Neuronal stem cell (in vitro differentiated cells): ENCODE data around the gene TIAL1.
"Not testable (repeated sequence)": the region's sequence is repeated elsewhere in the genome, so short reads cannot be mapped to it uniquely, and the experiment has no call there.

Experiments
- DNase-seq: peaks from one replicate; pipeline ENCODE4 v3.0.0-alpha.2; 2013; ENCODE audit warnings: low spot score
- H2AFZ ChIP-seq: one replicate; pipeline ENCODE4 v1.6.1; 2013; ENCODE audit warnings: mild to moderate bottlenecking, low read length, inconsistent platforms
- H2AK5ac ChIP-seq: 2 replicates; pipeline ENCODE4 v1.6.1; 2013; ENCODE audit warnings: low read depth, mild to moderate bottlenecking, inconsistent platforms, low read length, moderate library complexity, mixed read lengths
- H2BK120ac ChIP-seq: 2 replicates; pipeline ENCODE4 v1.6.1; 2013; ENCODE audit warnings: low read depth, mild to moderate bottlenecking, inconsistent platforms, low read length, moderate library complexity, mixed read lengths
- H2BK12ac ChIP-seq: one replicate; pipeline ENCODE4 v1.6.1; 2013; ENCODE audit warnings: low read length, inconsistent platforms
- H2BK15ac ChIP-seq: 2 replicates; pipeline ENCODE4 v1.6.1; 2013; ENCODE audit warnings: mild to moderate bottlenecking, low read length, inconsistent platforms, mixed read lengths
- H2BK5ac ChIP-seq: one replicate; pipeline ENCODE4 v1.6.1; 2013; ENCODE audit warnings: inconsistent platforms, mild to moderate bottlenecking, low read length, moderate library complexity
- H3K14ac ChIP-seq: one replicate; pipeline ENCODE4 v1.6.1; 2013; ENCODE audit warnings: low read length, inconsistent platforms
- H3K18ac ChIP-seq: 2 replicates; pipeline ENCODE4 v1.6.1; 2013; ENCODE audit warnings: low read length, inconsistent platforms
- H3K23ac ChIP-seq: 2 replicates; pipeline ENCODE4 v1.6.1; 2013; ENCODE audit warnings: low read depth, mild to moderate bottlenecking, mixed read lengths, low read length, inconsistent platforms; ENCODE audit not compliant: poor library complexity
- H3K27ac ChIP-seq: replicated peaks from 3 replicates; pipeline ENCODE4 v1.5.1; 2013; ENCODE audit warnings: low read length, inconsistent platforms
- H3K27me3 ChIP-seq, 3 experiments: 2 replicates each; pipeline ENCODE4 v1.6.1; 2013; ENCODE audit warnings: low read length in 3 of 3, mild to moderate bottlenecking in 2 of 3, inconsistent platforms in 1 of 3, low read depth in 1 of 3, mixed read lengths in 1 of 3, moderate library complexity in 1 of 3; ENCODE audit not compliant: control insufficient read depth in 3 of 3, insufficient read depth in 3 of 3
- H3K36me3 ChIP-seq, 2 donors: replicated peaks in 1 of 2; 2 replicates each; pipeline ENCODE4 v1.6.1; 2013; ENCODE audit warnings: low read length in 2 of 2; ENCODE audit not compliant: control insufficient read depth in 2 of 2, insufficient read depth in 2 of 2
- H3K4ac ChIP-seq: 2 replicates; pipeline ENCODE4 v1.6.1; 2013; ENCODE audit warnings: inconsistent platforms, mild to moderate bottlenecking, low read length, moderate library complexity
- H3K4me1 ChIP-seq, 2 donors: 1 replicate in 1 of 2; 2 replicates in 1 of 2; pipeline ENCODE4 v1.6.1; 2013; ENCODE audit warnings: low read length in 2 of 2, low read depth in 1 of 2; ENCODE audit not compliant: control insufficient read depth in 2 of 2, insufficient read depth in 1 of 2
- H3K4me2 ChIP-seq: one replicate; pipeline ENCODE4 v1.6.1; 2013; ENCODE audit warnings: mild to moderate bottlenecking, low read length, inconsistent platforms; ENCODE audit not compliant: insufficient read depth, poor library complexity, severe bottlenecking
- H3K4me3 ChIP-seq, 2 donors: 2 replicates each; pipeline ENCODE4 v1.5.1; 2013; ENCODE audit warnings: low read length in 2 of 2, mild to moderate bottlenecking in 2 of 2, inconsistent platforms in 1 of 2, moderate library complexity in 1 of 2
- H3K79me1 ChIP-seq: one replicate; pipeline ENCODE4 v1.6.1; 2013; ENCODE audit warnings: low read depth, mild to moderate bottlenecking, inconsistent platforms, low read length, moderate library complexity
- H3K9ac ChIP-seq: one replicate; pipeline ENCODE4 v1.6.1; 2013; ENCODE audit warnings: mild to moderate bottlenecking, low read depth, low read length, inconsistent platforms; ENCODE audit not compliant: poor library complexity
- H3K9me3 ChIP-seq, 2 donors: replicated peaks in 1 of 2; 2 replicates each; pipeline versions ENCODE3 to v1.6.1; 2013; ENCODE audit warnings: low read length in 2 of 2, mild to moderate bottlenecking in 2 of 2, inconsistent platforms in 1 of 2, low read depth in 1 of 2, mixed read lengths in 1 of 2, moderate library complexity in 1 of 2; ENCODE audit not compliant: control insufficient read depth in 2 of 2, insufficient read depth in 1 of 2
- H4K8ac ChIP-seq: one replicate; pipeline ENCODE4 v1.6.1; 2013; ENCODE audit warnings: low read depth, mild to moderate bottlenecking, inconsistent platforms, low read length, moderate library complexity
- H4K91ac ChIP-seq: one replicate; pipeline ENCODE4 v1.6.1; 2013; ENCODE audit warnings: low read length, low read depth, mild to moderate bottlenecking, inconsistent platforms; ENCODE audit not compliant: poor library complexity
- WGBS, 2 donors: extraction: QIAGEN DNeasy Blood & Tissue Kit; methylation state at CpG; one replicate each; pipeline ENCODE4 v1.1.7; 2013; ENCODE audit warnings: missing lambda C conversion rate in 2 of 2, mixed read lengths in 1 of 2; ENCODE audit not compliant: insufficient read length in 2 of 2, insufficient replicate concordance in 1 of 2; ENCODE audit errors: extremely low coverage in 2 of 2; 5-methylcytosine and 5-hydroxymethylcytosine counted together

The TIAL1 gene

GRCh38 chr10:119528663-119529237 lies 68.0 kb downstream of the TIAL1 start:
- not testable (repeated sequence) for H2BK15ac ChIP-seq, H2BK120ac ChIP-seq, H3K27ac ChIP-seq, H2BK12ac ChIP-seq, H3K4me1 ChIP-seq, H3K4ac ChIP-seq, H3K23ac ChIP-seq, H3K9ac ChIP-seq, H3K18ac ChIP-seq, H3K36me3 ChIP-seq, H2AFZ ChIP-seq, H2BK5ac ChIP-seq, H2AK5ac ChIP-seq, H3K79me1 ChIP-seq, H4K91ac ChIP-seq, H3K9me3 ChIP-seq, H3K4me3 ChIP-seq, H4K8ac ChIP-seq, DNase-seq, H3K4me2 ChIP-seq, H3K14ac ChIP-seq
- H3K27me3 ChIP-seq = peaks cover 0 to 16% (median 0%) of the 10 kb centered on the region in 3 experiments
- no CpG with 5 or more reads among the region's 8 CpGs for WGBS, 2 donors

- WGBS, 2 donors = no CpG with 5 or more reads among the region's 18 CpGs
- H4K91ac ChIP-seq = no peak overlapping the region
- no peak overlapping the region for H3K27ac ChIP-seq
- peaks cover 0 to 16% (median 0%) of the 10 kb centered on the region in 3 experiments for H3K27me3 ChIP-seq
- H3K4ac ChIP-seq = no peak overlapping the region
- DNase-seq = no peak
- no peaks in the 10 kb centered on the region for H3K4me1 ChIP-seq
- no peak overlapping the region for H2AFZ ChIP-seq
- no peak overlapping the region for H3K4me2 ChIP-seq
- H3K23ac ChIP-seq = no peak overlapping the region
- no peak overlapping the region for H2BK12ac ChIP-seq
- no peak overlapping the region for H3K18ac ChIP-seq
- H2BK5ac ChIP-seq = no peak overlapping the region
- no peak overlapping the region for H2BK15ac ChIP-seq
- no peaks in the 10 kb centered on the region for H3K36me3 ChIP-seq
- no peaks in the 10 kb centered on the region for H3K9me3 ChIP-seq
- H3K79me1 ChIP-seq = no peaks in the 10 kb centered on the region
- no peak overlapping the region for H3K9ac ChIP-seq
- H2BK120ac ChIP-seq = no peak overlapping the region
- no peak overlapping the region for H3K14ac ChIP-seq
- H4K8ac ChIP-seq = no peak overlapping the region
- no peak overlapping the region for H3K4me3 ChIP-seq
- H2AK5ac ChIP-seq = no peak overlapping the region
These were observed 69.9 kb downstream of the TIAL1 start for GRCh38 chr10:119526621-119527592.

- H3K4me3 ChIP-seq = no peak overlapping the region
- H2BK120ac ChIP-seq = no peak overlapping the region
- no peak for DNase-seq
- no CpG with 5 or more reads among the region's 1 CpG for WGBS, 2 donors
- no peak overlapping the region for H4K8ac ChIP-seq
- no peaks in the 10 kb centered on the region for H3K9me3 ChIP-seq
- no peak overlapping the region for H2AK5ac ChIP-seq
- H3K4me2 ChIP-seq = no peak overlapping the region
- H3K79me1 ChIP-seq = no peaks in the 10 kb centered on the region
- H2BK5ac ChIP-seq = no peak overlapping the region
- no peak overlapping the region for H3K9ac ChIP-seq
- no peak overlapping the region for H3K4ac ChIP-seq
- H2BK15ac ChIP-seq = no peak overlapping the region
- no peak overlapping the region for H4K91ac ChIP-seq
- no peak overlapping the region for H3K14ac ChIP-seq
- H3K27me3 ChIP-seq = peaks cover 0 to 14% (median 0%) of the 10 kb centered on the region in 3 experiments
- no peaks in the 10 kb centered on the region for H3K36me3 ChIP-seq
- H3K18ac ChIP-seq = no peak overlapping the region
- H2BK12ac ChIP-seq = no peak overlapping the region
- H2AFZ ChIP-seq = no peak overlapping the region
- no peak overlapping the region for H3K27ac ChIP-seq
- H3K23ac ChIP-seq = no peak overlapping the region
- no peaks in the 10 kb centered on the region for H3K4me1 ChIP-seq
These were observed 70.6 kb downstream of the TIAL1 start for GRCh38 chr10:119526149-119526548.

GRCh38 chr10:119525116-119525515 lies 71.6 kb downstream of the TIAL1 start:
- H4K91ac ChIP-seq = peak overlapping the region; percentile 14

More at GRCh38 chr10:119525116-119525515, 71.6 kb downstream of the TIAL1 start:
- peaks cover 0 to 6% (median 0%) of the 10 kb centered on the region in 3 experiments for H3K27me3 ChIP-seq
- H2BK15ac ChIP-seq = no peak overlapping the region
- no peak overlapping the region for H2AK5ac ChIP-seq
- no peak overlapping the region for H3K23ac ChIP-seq
- H2BK12ac ChIP-seq = no peak overlapping the region
- H3K4me1 ChIP-seq = peaks cover 0 to 2% of the 10 kb centered on the region in 2 donors
- H3K4me3 ChIP-seq = no peak overlapping the region
- no peaks in the 10 kb centered on the region for H3K9me3 ChIP-seq
- no peak overlapping the region for H3K27ac ChIP-seq
- peak overlapping the region; percentile 8 for H3K18ac ChIP-seq
- H3K4ac ChIP-seq = no peak overlapping the region
- no peak overlapping the region for H3K14ac ChIP-seq
- H3K9ac ChIP-seq = no peak overlapping the region
- H3K4me2 ChIP-seq = no peak overlapping the region
- H2BK5ac ChIP-seq = no peak overlapping the region
- H2BK120ac ChIP-seq = no peak overlapping the region
- WGBS, 2 donors = no CpG with 5 or more reads among the region's 5 CpGs
- H4K8ac ChIP-seq = no peak overlapping the region
- no peak for DNase-seq
- no peaks in the 10 kb centered on the region for H3K36me3 ChIP-seq
- H2AFZ ChIP-seq = no peak overlapping the region
- no peaks in the 10 kb centered on the region for H3K79me1 ChIP-seq
